Anterior cingulate cortex (tissue), 58 donors: ENCODE data around the gene SLC35E3.

Experiments
- DNase-seq, 58 donors: peaks; one replicate each; lab custom pipeline; 2025; lab: John Stamatoyannopoulos, UW

The SLC35E3 gene

DNA sequence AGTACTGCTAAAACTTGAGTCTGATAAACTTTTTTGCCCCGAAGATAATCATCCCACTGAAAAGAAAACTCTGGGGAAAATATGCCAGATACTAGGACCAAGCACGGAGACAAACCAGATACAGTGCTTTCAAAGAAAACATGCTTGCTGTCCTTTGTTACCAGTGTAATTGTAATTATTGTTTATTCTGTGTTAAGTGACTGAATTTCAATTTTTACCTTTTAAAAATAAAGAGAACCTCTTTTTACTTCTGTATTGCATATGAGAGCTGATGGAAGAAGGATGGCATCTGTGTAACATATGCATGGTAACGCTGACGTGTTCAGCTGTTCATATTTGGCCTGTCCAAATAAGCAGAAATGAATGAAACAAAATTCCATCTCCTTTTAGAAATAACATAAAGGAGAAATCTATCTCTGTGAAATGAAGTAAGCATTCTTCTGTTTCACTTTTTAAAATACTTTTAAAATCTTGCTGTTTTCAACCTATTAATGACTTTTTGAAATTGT lies 22.5 kb downstream of the SLC35E3 start:
- DNase-seq = no peak

DNA sequence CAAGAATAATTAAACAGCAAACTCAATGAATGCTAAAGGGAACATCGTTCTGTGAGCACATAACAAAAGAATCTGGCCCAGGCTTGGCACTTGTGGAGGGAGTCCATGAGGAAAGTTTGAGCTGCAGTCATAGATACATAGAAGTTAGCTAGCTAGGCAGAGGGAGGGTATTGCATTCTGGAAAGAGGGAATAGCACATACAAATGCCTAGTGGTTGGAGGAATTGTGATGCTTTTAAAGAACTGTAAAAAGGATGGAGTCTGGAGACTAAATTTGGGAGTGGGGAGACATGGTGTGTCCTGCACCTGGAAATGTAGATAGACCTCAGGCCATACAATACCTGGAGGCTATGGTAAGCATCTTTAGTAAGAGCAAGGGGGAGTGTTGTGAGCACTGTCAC lies 24.0 kb downstream of the SLC35E3 start:
- DNase-seq = no peak

DNA sequence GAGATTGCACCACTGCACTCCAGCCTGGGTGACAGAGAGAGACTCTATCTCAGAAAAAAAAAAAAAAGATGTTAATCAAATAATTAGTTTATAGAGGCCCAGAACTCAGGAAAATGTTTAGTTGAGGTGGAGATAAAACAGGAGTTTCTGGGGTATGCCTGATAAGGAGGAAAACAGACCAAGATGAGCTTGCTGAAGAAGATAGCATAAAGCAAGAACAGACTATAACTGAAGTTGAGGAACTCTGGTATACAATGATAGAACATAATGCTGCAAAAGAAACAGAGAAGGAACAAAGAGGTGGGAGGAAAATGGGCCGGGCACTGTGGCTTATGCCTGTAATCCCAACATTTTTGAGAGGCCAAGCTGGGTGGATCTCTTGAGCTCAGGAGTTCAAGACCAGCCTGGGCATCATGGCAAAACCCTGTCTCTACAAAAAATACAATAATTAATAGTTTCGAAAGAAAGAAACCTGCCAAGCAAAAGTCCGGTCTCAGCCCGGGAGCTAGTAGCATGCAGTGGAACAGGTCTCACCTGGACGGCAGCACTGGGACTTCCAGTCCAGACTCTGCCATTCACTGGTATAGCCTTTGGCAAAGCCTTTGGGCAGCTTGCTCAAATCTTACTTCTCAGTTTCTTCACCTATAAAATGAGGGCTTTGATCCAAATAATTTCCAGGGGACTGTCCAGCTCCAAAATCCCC lies 25.4 kb downstream of the SLC35E3 start:
- DNase-seq = no peak

DNA sequence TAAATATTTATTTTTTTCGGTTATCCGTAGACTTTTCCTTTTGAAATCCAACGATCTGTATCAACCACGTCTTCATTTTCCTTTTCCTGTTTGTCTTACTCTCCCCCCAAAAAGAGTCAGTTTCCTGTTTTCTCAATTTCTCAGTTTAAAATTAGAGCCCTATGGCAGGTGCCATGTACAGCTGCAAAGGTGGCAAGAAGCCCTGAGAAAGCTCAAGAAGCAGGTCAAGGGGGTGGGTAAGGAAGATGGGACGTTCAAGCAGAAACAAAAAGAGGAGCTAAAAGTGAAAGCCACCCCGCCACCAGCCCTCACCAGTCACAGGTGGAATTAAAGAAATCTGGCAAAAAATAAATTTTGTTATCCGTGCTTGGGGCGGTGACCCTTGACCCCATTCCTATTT lies 26.7 kb downstream of the SLC35E3 start:
- no peak for DNase-seq

DNA sequence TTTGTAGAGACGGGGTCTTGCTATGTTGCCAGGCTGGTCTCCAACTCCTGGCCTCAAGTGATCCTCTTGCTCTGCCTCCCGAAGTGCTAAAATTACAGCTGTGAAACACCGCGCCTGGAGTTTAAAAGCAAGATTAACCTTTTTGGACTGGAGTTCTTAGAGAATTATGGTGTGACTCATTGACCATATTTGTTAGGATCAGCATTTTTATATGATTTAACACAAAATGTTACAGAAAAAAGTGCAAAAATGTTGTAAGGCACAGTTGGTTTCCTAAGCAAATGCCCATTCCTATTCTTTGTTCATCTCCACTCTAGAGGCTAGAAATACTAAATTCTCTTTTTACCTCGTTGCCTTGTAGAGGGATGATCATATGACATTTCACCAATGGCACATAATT lies 27.6 kb downstream of the SLC35E3 start:
- no peak for DNase-seq

DNA sequence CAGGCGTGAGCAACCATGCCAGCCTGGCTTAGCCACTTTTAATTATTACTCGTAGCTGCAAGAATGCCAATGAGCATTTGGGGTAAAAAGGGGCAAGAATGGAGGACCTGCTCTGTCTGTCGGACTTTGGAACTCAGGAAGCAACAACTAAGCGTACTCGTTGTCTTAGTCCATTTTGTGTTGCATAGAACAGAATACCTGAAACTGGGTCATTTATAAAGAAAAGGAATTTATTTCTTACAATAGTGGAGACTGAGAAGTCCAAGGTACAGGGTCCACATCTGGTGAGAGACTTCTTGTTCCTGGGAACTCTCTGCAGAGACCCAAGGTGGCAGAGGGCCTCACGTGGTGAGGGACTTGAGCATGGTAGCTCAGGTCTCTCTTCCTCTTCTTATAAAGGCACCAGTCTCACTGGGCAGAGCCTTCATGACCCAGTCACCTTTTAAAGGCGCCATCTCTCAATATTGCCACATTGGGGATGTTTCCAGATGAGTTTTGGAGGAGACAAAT lies 29.2 kb downstream of the SLC35E3 start:
- no peak for DNase-seq

DNA sequence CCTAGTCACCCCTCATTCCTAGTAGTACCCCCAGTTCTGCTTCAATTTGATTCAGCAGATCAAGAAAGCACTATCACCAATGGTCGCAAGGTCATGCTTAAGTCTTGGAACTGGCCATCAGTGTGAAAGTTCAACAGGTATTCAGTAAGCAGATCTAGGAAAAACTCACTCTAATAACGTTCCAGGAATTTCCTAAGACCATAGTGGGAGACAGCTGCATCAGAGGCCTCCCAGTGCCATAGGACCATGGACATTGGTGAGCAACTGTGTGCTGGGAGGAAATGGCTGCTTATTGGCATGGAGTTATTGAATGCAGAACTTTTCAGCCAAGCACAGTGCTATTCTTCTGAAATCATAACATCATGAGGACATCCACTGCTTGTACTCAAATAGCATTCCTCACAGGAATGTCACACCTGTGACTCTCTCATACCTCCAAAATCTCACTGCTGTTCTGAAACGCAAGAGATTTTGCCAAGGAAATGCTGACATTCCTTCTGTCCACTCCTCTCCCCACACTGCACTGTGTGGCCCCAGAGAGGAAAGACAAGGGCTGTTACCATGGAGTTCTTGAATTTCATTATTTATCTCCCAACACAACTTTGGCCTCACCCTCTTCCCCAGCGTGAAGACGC lies 31.1 kb downstream of the SLC35E3 start:
- DNase-seq = no peak

DNA sequence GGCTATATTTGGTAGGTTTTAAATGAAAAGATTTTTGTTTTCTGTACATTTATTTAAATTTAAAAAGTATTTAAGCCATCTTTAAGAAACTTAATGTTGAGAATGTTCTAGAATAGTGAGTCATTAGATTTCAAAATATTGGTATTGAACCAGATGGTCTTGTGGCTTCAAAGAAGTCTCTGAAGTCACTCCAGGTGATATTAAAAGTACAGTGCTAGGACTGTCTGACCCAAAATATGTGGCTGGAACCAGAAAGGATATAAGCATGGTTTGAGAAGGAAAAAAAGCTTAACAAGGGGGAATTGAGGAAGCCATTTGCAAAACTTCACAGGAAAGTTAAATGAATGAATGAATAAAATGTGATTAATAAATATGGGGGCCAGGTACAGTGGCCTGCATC lies 33.3 kb downstream of the SLC35E3 start:
- DNase-seq = no peak

DNA sequence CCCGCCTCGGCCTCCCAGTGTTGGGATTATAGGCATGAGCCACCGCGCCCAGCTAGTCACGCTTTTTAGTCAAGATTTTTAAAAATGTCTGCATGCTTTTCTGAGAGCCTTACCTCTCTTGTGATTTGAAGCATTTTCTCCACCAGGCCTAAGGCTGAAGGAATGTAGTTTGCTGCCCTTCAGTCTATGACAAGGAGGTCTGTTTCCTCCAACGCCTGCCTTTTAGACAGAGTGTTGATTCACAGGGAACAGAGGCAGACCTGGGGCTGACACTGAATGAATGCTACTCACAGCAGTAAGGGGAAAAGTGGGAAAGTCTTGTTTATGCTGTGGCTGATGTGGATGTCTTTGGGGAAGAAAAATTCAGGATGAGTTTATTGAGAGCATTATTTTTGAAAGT lies 34.8 kb downstream of the SLC35E3 start:
- DNase-seq = no peak

DNA sequence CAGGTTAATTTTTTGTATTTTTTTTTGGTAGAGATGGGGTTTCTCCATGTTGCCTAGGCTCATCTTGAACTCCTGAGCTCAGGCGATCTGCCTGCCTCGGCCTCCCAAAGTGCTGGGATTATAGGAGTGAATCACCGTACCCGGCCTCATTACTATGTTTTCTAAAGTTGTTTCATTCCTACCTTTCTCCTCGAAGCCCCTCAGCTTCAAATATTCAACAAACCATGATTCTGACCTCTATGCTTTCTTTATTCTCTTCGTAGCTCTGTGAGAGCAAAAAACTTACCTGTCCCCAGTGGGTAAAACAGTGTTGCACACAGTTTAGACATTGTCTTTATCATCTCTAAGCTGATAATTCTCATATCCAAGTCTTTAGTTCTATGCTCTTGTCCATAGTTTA lies 35.8 kb downstream of the SLC35E3 start:
- no peak for DNase-seq

DNA sequence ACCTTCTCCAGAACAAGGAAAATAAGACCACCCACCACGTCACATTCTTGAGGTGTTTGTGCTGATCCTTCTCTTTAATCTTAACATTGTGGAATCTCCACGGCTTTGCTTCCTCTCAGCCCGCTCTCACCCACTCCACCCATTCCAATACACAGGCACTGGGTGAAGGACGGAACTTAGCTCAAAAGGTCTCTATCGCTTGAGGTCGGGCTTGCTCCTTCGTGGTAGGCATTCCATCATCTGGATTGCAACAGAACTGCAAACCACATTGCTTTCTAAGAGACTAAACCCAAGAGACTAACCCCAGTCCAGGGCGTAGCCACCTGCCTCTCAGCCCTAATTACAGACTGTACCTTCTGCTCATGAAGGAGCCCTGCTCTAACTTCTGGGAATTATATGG lies 38.0 kb downstream of the SLC35E3 start:
- DNase-seq = no peak

DNA sequence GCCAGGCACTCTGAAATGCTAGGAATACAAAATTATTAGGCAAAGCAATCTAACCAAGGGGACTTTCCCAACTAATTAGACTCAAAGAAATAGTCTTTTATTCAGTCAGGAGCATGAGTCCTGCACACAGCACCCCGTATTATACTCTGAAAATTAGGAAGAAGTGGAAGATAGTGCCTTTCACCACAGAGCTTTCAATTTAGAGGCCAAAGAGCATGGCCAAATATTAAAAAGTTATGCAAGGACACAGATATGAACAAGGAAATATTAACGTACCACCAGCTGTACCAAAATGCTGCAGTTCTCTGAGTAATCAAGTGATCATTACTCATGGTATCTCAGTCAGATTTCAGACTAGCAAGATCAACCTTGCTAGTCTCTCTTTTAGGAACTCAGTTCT lies 39.4 kb downstream of the SLC35E3 start:
- no peak for DNase-seq

DNA sequence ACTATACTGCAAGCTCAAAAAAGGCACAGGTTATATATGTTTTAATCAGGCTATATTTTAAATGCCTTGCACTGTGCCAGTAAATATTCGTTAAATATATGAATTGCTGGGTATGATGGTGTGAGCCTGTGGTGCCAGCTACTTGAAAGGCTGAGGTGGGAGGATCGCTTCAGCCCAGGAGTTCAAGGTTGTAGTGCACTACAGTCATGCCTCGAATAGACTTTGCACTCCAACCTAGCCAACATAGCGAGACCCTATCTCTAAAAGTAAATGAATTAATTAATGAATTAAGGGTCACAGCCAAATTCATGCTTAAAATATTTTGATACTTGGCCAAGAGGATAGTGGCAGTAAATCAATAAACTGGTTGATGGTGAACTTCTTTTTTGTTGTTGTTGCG lies 39.8 kb downstream of the SLC35E3 start:
- no peak for DNase-seq

DNA sequence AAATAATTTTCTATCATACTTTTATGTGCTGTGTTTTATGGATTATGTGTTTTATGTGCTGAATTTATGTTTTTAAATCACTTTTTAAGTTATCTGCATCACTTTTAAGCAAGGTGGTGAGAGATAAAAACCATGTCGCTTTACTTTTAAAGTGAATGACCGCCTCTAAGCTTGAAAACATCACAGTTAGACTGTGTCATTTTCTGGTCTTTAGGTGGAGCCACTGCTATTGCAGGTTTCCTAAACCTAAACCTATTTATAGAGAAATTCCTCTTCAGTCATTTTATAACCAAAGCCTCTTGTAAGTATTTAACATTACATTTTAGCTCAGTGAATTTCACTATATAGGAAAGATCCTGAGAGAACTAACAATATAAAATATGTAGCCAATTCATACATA lies 41.0 kb downstream of the SLC35E3 start:
- no peak for DNase-seq

DNA sequence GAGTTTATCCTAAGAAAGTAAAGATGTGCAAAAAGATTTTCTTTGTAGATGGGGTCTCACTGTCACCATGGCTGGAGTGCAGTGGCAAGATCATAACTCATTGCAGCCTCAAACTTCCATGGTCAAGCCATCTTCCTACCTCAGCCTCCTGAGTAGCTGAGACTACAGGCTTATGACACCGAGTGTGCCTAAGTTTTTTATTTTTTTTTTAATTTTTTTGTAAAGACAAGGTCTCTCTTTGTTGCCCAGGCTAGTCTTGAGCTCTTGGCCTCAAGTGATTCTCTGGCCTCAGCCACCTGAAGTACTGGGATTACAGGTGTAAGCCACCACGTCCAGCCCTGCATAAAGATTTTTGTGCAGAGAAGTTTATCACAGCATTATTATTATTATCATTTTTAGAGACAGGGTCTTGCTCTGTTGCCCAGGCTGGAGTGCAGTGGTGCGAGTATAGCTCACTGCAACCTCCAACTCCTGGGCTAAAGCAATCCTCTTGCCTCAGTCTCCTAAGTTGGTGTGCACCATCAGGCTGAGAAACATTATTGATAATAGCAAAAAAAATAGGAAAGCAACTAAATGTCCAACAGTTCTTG lies 42.7 kb downstream of the SLC35E3 start:
- no peak for DNase-seq

DNA sequence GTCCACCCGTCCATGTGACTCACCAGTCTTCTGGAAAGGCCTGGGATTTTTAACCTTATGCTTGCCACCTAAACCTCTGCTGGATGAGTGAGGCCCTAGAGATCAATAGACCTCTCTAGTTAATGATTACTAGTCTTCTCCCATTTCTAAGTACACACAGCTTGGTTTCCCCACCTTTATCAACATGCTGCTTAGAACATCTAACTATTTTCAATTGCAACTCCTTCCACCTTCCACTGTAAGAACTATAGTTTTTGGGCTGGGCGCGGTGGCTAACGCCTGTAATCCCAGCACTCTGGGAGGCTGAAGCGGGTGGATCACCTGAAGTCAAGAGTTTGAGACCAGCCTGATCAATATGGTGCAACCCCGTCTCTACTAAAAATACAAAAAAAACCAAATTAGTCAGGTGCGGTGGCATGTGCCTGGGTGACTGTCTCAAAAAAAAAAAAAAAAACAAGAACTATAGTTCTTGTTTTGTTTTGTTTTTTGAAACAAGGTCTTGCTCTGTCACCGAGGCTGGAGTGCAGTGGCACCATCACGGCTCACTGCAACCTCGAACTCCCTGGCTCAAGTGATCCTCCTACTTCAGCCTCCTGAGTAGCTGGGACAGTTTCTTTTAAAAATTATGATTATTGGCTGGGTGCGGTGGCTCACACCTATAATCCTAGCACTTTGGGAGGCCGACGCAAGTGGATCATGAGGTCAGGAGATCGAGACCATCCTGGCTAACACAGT lies 43.3 kb downstream of the SLC35E3 start:
- DNase-seq = no peak

DNA sequence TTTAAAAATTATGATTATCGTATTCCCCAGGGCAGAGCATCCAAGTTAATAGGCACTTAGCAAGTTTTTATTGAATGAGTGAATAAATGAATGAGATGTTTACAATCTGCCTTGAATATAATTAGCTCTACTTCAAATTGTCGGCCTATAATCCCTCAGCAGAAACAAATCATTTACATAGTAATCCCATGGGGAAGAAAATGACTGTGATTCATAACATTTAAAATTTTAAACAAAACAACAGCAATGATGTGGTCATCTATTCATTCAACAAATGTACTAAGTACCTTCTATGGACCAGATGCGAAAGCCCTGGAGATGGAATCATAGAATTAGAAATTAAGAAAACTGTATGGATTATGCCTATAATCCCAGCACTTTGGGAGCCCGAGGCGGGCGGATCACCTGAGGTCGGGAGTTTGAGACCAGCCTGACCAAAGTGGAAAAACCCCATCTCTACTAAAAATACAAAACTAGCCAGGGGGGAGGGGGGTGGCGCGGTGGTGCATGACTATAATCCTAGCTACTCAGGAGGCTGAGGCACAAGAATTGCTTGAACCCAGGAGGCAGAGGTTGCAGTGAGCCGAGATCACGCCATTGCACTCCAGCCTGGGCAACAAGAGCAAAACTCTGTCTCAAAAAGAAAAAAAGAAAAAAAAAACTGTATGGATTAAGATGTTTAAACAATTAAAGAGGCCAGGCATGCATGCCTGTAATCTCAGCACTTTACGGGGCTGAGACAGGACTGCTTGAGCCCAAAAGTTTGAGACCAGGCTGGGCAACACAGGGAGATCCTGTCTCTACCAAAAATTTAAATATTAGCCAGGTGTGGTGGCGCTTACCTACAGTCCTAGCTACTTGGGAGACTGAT lies 44.3 kb downstream of the SLC35E3 start:
- no peak for DNase-seq

DNA sequence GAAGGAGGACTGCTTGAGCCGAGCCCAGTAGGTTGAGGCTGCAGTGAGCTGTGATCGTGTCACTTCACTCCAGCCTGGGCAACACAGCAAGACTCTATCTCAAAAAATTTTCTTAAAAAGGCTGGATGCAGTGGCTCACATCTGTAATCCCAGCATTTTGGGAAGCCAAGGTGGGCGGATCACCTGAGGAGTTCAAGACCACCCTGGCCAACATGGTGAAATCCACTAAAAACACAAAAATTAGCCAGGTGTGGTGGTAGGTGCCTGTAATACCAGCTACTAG lies 44.9 kb downstream of the SLC35E3 start:
- DNase-seq = no peak

DNA sequence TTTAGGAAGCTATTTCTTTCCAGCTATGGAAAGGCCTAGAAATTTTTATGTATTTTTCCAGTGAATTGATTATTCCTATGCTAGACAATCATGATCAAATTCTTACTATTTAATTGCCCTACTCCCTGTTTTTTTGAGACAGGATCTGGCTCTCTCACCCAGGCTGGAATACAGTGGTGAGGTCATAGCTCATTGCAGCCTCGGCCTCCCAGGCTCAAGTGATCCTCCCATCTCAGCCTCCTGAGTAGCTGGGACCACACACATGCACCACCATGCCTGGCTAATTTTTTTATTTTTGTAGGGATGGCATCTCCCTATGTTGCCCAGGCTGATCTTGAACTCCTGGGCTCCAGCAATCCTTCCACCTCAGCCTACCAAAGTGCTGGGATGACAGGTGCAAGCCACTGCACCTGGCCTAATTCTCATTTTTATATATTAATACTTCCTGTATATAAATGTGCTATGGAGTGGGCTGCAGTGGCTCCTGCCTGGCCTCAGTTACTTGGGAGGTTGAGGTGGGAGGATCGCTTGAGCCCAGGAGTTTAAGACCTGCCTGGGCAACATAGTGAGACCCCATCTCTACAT lies 46.0 kb downstream of the SLC35E3 start:
- no peak for DNase-seq

DNA sequence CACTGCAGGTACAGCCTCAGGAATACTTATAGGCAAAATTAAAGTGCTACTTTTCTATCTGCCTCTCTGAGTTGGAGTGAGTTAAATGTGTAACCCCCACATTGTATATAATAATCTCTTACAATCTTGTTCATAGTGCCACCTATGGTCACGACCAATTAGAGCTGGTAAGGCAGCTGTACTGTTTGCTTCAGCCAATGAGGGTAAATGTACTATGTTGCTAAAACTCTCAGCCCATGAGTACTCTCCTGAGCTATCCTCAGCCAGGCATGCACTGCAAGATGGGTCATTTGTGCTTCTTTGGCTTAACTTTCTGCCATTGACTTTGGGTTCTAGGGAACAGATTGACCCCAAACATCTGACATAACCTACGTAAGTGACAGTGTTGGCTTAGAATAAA lies 47.0 kb downstream of the SLC35E3 start:
- DNase-seq = no peak
